Measurements from ENCODE around the gene CNTNAP2. TPM values are rescaled to one million over a fixed set of nuclear protein-coding genes. Genes with fewer than 3 reads are reported as not detected.

The CNTNAP2 gene
- total RNA-seq, 4 donors from 2014 or later = 0.91 to 16.0 TPM; not detected in 2

DNA sequence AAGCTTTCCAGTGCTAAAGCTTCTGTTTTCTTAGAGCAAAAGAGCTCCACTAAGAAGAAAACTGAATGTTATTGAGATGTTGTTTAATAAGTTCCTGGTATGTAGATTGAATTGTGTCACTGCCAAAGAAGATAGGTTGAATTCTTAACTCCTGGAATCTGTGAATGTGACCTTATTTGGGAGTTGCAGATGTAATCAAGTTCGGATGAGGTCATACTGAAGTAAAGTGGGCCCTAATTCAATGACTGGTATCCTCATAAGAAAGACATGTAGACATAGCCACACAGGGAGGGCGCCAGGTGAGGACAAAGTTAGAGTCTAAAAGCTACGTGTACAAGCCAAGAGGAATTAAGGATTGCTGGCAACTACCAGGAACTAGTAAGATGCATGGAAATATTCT, 1741.8 kb downstream of the CNTNAP2 start:
- Histone ChIP-seq H3K27me3 (no peaks in the 10 kb centered on the region), H3K36me3 (no peaks in the 10 kb centered on the region), H3K9me3 (no peaks in the 10 kb centered on the region), H3K4me1 (no peaks in the 10 kb centered on the region), H3K27ac (no peak overlapping the region), H3K4me3 (no peak overlapping the region)
- no peak for TF ChIP-seq POLR2A (IDR thresholded peaks at IDR 0.05)
- no peak for DNase-seq
- intact Hi-C loops (cut with DNase I; ENCODE audit: low total_unique reads) = no loop called here

DNA sequence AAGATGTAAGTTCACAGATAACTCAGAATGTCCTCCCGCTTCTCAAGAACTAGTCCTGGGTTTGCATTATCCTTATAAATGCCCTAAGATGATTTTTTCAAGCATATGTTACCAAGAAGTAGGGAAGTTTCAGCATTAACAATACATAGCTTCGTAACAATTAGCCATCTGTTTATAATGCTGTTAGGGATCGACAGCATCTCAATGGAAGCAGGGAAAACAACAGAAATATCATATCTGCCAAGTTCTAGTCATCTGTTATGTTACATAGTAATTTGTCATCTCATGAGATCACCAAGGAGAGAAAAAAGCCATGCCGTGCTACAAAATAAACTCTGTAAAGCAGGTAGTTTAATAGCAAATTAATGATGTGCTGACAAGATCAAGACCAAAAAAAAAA, 1742.4 kb downstream of the CNTNAP2 start:
- no peaks in the 10 kb centered on the region for H3K36me3 ChIP-seq
- no peaks in the 10 kb centered on the region for H3K4me1 ChIP-seq
- no peaks in the 10 kb centered on the region for H3K9me3 ChIP-seq
- DNase-seq = no peak
- no peaks in the 10 kb centered on the region for H3K27me3 ChIP-seq
- H3K27ac ChIP-seq = no peak overlapping the region
- intact Hi-C loops (cut with DNase I; ENCODE audit: low total_unique reads) = no loop called here
- no peak overlapping the region for H3K4me3 ChIP-seq
- TF ChIP-seq, protein P1, sequence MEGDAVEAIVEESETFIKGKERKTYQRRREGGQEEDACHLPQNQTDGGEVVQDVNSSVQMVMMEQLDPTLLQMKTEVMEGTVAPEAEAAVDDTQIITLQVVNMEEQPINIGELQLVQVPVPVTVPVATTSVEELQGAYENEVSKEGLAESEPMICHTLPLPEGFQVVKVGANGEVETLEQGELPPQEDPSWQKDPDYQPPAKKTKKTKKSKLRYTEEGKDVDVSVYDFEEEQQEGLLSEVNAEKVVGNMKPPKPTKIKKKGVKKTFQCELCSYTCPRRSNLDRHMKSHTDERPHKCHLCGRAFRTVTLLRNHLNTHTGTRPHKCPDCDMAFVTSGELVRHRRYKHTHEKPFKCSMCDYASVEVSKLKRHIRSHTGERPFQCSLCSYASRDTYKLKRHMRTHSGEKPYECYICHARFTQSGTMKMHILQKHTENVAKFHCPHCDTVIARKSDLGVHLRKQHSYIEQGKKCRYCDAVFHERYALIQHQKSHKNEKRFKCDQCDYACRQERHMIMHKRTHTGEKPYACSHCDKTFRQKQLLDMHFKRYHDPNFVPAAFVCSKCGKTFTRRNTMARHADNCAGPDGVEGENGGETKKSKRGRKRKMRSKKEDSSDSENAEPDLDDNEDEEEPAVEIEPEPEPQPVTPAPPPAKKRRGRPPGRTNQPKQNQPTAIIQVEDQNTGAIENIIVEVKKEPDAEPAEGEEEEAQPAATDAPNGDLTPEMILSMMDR (IDR thresholded peaks at IDR 0.05) = no peak
- TF ChIP-seq POLR2A (IDR thresholded peaks at IDR 0.05) = no peak

DNA sequence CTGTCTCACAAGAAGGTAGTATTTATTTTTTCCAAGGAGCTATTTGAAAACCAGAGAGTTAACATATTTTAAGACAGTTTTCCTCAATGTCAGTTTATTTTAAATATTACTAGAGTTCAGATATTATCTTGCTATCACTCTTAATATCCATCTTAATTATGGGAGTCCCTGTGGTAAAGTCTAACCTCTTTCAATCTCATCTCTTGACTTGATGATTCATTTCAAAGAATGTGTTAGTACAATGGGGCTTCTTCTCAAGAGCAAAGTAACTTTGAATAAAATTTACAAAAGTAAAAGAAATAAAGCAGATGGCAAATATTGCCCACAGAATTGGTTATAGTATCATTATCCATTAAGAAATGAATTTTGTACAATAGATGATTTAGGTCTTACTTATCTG, 1742.9 kb downstream of the CNTNAP2 start:
- Histone ChIP-seq H3K27ac (no peak overlapping the region), H3K27me3 (no peaks in the 10 kb centered on the region), H3K36me3 (no peaks in the 10 kb centered on the region), H3K4me1 (no peaks in the 10 kb centered on the region), H3K9me3 (no peaks in the 10 kb centered on the region), H3K4me3 (no peak overlapping the region)
- intact Hi-C loops (cut with DNase I; ENCODE audit: low total_unique reads) = no loop called here
- DNase-seq = no peak
- TF ChIP-seq, protein P1 (IDR thresholded peaks at IDR 0.05) = no peak
- TF ChIP-seq POLR2A (IDR thresholded peaks at IDR 0.05) = no peak

DNA sequence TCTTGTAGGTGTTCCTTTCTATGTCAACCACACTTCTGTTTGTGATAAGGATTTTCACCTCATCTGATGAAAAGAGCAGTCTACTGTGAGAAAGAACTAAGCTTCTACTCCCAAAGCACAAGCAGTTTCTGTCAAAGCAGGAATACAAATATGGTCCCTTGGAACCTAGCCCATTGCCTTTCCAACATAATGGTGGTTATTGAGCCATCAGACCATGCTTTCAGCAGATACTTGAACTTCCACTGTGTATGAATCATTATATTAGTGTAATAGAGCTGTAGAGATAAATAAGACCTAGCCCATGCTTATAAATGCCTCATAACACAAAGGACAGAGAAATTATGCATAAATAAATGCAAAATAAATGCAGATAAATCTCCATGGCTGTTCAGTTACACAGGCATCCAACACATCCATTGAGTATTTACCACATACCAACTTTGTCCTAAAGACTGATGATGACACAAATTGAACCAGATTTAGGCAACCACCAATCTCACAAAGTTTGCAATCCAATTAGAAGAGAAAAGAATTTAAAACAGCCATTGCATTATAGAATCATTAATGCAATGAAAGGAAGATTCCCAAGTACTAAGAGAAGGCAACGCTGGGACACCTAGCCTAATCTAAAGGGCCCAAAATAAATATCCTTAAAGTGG, 1744.6 kb downstream of the CNTNAP2 start:
- Histone ChIP-seq H3K27ac (no peak overlapping the region), H3K27me3 (no peaks in the 10 kb centered on the region), H3K4me3 (no peak overlapping the region), H3K36me3 (no peaks in the 10 kb centered on the region), H3K9me3 (no peaks in the 10 kb centered on the region), H3K4me1 (no peaks in the 10 kb centered on the region)
- no peak for DNase-seq
- TF ChIP-seq, protein P1 (IDR thresholded peaks at IDR 0.05) = no peak
- TF ChIP-seq POLR2A (IDR thresholded peaks at IDR 0.05) = no peak
- intact Hi-C loops (cut with DNase I; ENCODE audit: low total_unique reads) = no loop called here

DNA sequence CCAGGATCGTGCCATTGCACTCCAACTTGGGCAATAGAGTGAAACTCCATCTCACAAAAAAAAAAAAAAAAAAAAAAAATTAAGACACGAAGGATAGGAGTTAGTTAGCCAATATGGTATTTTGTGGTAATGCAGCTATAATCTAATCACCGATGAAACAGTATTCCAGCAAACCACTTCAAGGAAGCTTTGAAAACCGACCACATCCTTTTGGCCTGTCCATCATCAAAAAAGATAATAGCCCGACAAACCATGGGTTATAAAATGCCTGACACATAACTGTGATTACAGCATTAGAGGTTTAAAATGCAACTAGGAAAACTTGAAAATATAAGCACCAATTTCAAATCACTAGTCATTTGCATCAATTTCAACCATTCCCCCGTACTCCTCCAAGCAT, 1745.3 kb downstream of the CNTNAP2 start:
- intact Hi-C loops (cut with DNase I; ENCODE audit: low total_unique reads) = no loop called here
- TF ChIP-seq POLR2A (IDR thresholded peaks at IDR 0.05) = no peak
- TF ChIP-seq, protein P1 (IDR thresholded peaks at IDR 0.05) = no peak
- no peaks in the 10 kb centered on the region for H3K27me3 ChIP-seq

DNA sequence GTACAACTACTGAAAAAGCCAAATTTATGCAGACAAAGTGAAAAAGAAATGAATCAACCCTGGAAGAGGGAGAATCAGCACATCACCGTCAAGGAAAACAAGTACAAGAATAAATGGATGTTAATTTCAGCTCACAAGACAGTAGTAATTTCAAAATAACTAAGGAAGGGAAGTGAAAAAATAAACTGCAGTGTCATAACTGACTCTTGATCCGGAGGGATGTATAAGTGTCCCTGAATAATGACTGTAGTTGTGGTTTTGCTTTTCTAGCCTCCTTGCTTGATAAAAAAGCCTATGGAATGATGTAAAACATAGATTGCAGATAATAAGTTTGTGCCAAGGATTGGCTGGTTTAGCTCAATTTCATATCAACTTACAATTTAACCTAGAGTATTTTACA, 1752.9 kb downstream of the CNTNAP2 start:
- Histone ChIP-seq H3K27ac (no peak overlapping the region), H3K4me1 (no peaks in the 10 kb centered on the region), H3K27me3 (no peaks in the 10 kb centered on the region), H3K4me3 (no peak overlapping the region), H3K9me3 (no peaks in the 10 kb centered on the region), H3K36me3 (no peaks in the 10 kb centered on the region)
- intact Hi-C loops (cut with DNase I; ENCODE audit: low total_unique reads) = no loop called here
- no peak for DNase-seq
- no peak for TF ChIP-seq POLR2A (IDR thresholded peaks at IDR 0.05)

More for the DNA sequence above, 1745.3 kb downstream of the CNTNAP2 start:
- Histone ChIP-seq H3K36me3 (no peaks in the 10 kb centered on the region), H3K9me3 (no peaks in the 10 kb centered on the region), H3K27ac (no peak overlapping the region), H3K4me3 (no peak overlapping the region), H3K4me1 (no peaks in the 10 kb centered on the region)
- no peak for DNase-seq

Measured in uterus (tissue), 4 donors.